ENCODE measurements around the gene ADAMTSL1. TPM values are rescaled to one million over a fixed set of nuclear protein-coding genes. Genes with fewer than 3 reads are reported as not detected.

Gene ADAMTSL1
- polyA plus RNA-seq, 3 donors = 10.4 to 15.8 (median 12.3) TPM

- no peak for DNase-seq
These were observed 296.4 kb downstream of the ADAMTSL1 start for GRCh38 chr9:18770131-18770908.

- DNase-seq = no peak
These were observed 297.1 kb downstream of the ADAMTSL1 start for GRCh38 chr9:18771011-18771410.

- no peak for DNase-seq
These were observed 297.8 kb downstream of the ADAMTSL1 start for GRCh38 chr9:18771763-18772162.

- no peak for DNase-seq
These were observed 301.3 kb downstream of the ADAMTSL1 start for GRCh38 chr9:18775241-18775640.

GRCh38 chr9:18775930-18776329 lies 302.0 kb downstream of the ADAMTSL1 start:
- DNase-seq = no peak

- no peak for DNase-seq
These were observed 303.2 kb downstream of the ADAMTSL1 start for GRCh38 chr9:18776836-18777820.

- DNase-seq = no peak
These were observed 304.2 kb downstream of the ADAMTSL1 start for GRCh38 chr9:18778147-18778546.

- no peak for DNase-seq
These were observed 304.9 kb downstream of the ADAMTSL1 start for GRCh38 chr9:18778846-18779245.

- no peak for DNase-seq
These were observed 310.0 kb downstream of the ADAMTSL1 start for GRCh38 chr9:18783909-18784308.

- no peak for DNase-seq
These were observed 311.7 kb downstream of the ADAMTSL1 start for GRCh38 chr9:18785604-18786003.

GRCh38 chr9:18786196-18786595 lies 312.2 kb downstream of the ADAMTSL1 start:
- DNase-seq = no peak

GRCh38 chr9:18786911-18787650 lies 313.1 kb downstream of the ADAMTSL1 start:
- no peak for DNase-seq

GRCh38 chr9:18788256-18788655 lies 314.3 kb downstream of the ADAMTSL1 start:
- no peak for DNase-seq

DNA sequence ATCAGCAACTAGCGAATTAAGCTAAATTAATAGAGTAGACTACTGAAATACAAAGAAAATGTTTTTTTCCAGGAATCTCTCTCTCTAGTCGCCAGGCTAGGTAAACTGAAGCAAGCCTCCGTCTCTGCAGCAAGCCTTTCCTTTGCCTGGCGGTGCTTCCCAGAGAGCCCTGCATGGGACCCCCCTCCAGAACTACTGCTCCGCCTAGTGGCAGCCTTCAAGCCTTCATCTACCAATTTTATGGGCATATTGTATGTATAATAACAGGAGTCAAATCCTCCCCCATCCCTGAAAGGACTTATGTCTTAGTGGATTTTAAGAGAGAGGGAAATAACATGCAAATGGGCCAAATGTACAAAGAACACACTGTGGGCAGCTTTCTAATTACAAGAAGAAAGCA lies 317.1 kb downstream of the ADAMTSL1 start:
- no peak for DNase-seq

- DNase-seq = no peak
These were observed 319.2 kb downstream of the ADAMTSL1 start for GRCh38 chr9:18793122-18793521.

GRCh38 chr9:18795947-18796671 lies 322.2 kb downstream of the ADAMTSL1 start:
- no peak for DNase-seq

GRCh38 chr9:18796696-18797270 lies 322.8 kb downstream of the ADAMTSL1 start:
- DNase-seq = no peak

GRCh38 chr9:18798106-18798505 lies 324.2 kb downstream of the ADAMTSL1 start:
- no peak for DNase-seq

DNA sequence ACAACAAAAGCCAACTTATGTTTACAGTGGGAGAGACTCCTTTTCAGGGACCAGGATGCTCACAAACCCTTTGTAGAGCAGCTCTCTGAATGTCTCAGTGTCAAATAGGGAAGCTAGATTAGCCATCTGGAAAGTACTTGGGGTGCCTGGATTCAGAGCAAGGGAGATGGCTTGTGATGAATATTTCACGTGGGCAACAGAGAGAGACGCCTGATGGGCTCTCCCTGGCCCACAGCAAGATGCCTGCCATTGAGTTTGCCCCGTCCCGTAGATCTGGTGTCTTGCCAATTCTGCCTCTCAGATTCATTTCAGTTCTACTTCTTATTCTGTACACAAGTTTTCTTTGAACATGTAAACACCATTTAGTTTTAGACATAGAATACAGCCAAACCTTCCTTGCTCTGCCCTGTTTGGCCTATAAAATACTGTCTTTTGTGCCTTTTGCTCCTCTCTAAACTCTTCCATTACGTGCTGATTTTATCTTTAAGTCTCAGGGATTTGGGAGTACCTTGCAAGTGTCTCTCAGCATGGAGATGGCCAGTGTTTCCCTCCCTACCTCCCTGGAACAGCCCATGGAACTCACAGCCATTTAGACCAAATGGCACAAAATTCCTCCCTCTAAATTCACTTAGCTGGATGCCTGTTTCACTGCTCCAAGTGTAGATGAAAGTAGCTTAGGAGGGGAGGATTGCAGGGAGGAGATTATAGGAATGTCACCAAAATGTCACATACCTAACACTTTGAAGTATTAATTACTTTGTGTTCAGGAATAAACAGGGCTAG lies 324.7 kb downstream of the ADAMTSL1 start:
- DNase-seq = no peak

DNA sequence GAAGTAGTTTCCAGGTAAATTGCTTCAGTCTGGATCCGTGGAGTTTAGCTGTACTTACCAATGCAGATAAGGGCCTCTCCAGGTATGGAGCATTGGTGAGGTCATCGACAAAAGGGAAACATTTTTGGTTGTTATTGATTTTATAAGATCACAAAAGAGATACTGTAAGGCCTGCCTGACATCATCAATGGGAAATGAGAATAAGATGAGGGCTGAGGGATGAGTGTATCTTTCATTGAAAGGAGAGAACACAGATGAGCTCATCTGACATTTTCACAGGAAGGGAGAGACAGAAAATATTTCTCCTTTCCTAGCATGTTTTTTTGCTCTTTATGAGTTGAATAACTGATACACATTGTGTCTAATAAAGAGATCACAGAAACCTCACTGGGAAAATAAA lies 325.5 kb downstream of the ADAMTSL1 start:
- no peak for DNase-seq
